ENCODE data around the gene KIF21B.

KIF21B gene

GRCh38 chr1:201028461-201028889, 5.0 kb upstream of the KIF21B start:
- H3K4me1 ChIP-seq (ENCODE audit: insufficient read depth, low read length, severe bottlenecking), result peaks cover 4% of the 10 kb centered on the region
- H4K20me1 ChIP-seq (ENCODE audit: insufficient read depth, low read length), result no peaks in the 10 kb centered on the region
- H3K9me2 ChIP-seq (ENCODE audit: low read depth, low read length), result no peaks in the 10 kb centered on the region
- no peak for TF ChIP-seq CTCF (IDR thresholded peaks at IDR 0.05; ENCODE audit: low read length)
- TF ChIP-seq EZH2 (IDR thresholded peaks at IDR 0.05; ENCODE audit: borderline replicate concordance, low read length), result no peak
- no peak overlapping the region for H3K9ac ChIP-seq (ENCODE audit: low read length)
- no peak overlapping the region for H2AFZ ChIP-seq (ENCODE audit: low read length)
- no peak overlapping the region for H3K27ac ChIP-seq (ENCODE audit: low read depth, low read length, poor library complexity, severe bottlenecking)
- no peaks in the 10 kb centered on the region for H3K9me3 ChIP-seq (ENCODE audit: low read length)
- H3K27me3 ChIP-seq (ENCODE audit: insufficient read depth, low read length), result 0 out of 2 replicates have a peak, but pooled peaks cover 7% of the 10 kb centered on the region
- no peak overlapping the region for H3K4me2 ChIP-seq (ENCODE audit: low read length)
- no peaks in the 10 kb centered on the region for H3F3A ChIP-seq (ENCODE audit: insufficient read depth, low read length)
- no peaks in the 10 kb centered on the region for H3K79me2 ChIP-seq (ENCODE audit: insufficient read depth, low read length)
- no peak overlapping the region for H3K4me3 ChIP-seq (ENCODE audit: low read depth, low read length, poor library complexity, severe bottlenecking)
- H3K36me3 ChIP-seq (ENCODE audit: insufficient read depth, low read length), result no peaks in the 10 kb centered on the region

- H3K4me3 ChIP-seq (ENCODE audit: low read depth, low read length, poor library complexity, severe bottlenecking), result no peak overlapping the region
- no peak overlapping the region for H2AFZ ChIP-seq (ENCODE audit: low read length)
- no peak overlapping the region for H3K9ac ChIP-seq (ENCODE audit: low read length)
- H3K9me2 ChIP-seq (ENCODE audit: low read depth, low read length), result no peaks in the 10 kb centered on the region
- 0 out of 2 replicates have a peak, but pooled peaks cover 7% of the 10 kb centered on the region for H3K27me3 ChIP-seq (ENCODE audit: insufficient read depth, low read length)
- H3K36me3 ChIP-seq (ENCODE audit: insufficient read depth, low read length), result no peaks in the 10 kb centered on the region
- TF ChIP-seq EZH2 (IDR thresholded peaks at IDR 0.05; ENCODE audit: borderline replicate concordance, low read length), result no peak
- no peak for TF ChIP-seq CTCF (IDR thresholded peaks at IDR 0.05; ENCODE audit: low read length)
- no peaks in the 10 kb centered on the region for H3K79me2 ChIP-seq (ENCODE audit: insufficient read depth, low read length)
- H3K4me1 ChIP-seq (ENCODE audit: insufficient read depth, low read length, severe bottlenecking), result peaks cover 17% of the 10 kb centered on the region
- no peaks in the 10 kb centered on the region for H3F3A ChIP-seq (ENCODE audit: insufficient read depth, low read length)
- no peaks in the 10 kb centered on the region for H4K20me1 ChIP-seq (ENCODE audit: insufficient read depth, low read length)
- no peak overlapping the region for H3K4me2 ChIP-seq (ENCODE audit: low read length)
- H3K27ac ChIP-seq (ENCODE audit: low read depth, low read length, poor library complexity, severe bottlenecking), result no peak overlapping the region
- H3K9me3 ChIP-seq (ENCODE audit: low read length), result no peaks in the 10 kb centered on the region
These were observed 3.3 kb upstream of the KIF21B start for GRCh38 chr1:201026836-201027235.

- no peaks in the 10 kb centered on the region for H3K79me2 ChIP-seq (ENCODE audit: insufficient read depth, low read length)
- no peak overlapping the region for H3K4me2 ChIP-seq (ENCODE audit: low read length)
- no peaks in the 10 kb centered on the region for H3F3A ChIP-seq (ENCODE audit: insufficient read depth, low read length)
- no peak overlapping the region for H2AFZ ChIP-seq (ENCODE audit: low read length)
- no peak overlapping the region for H3K4me3 ChIP-seq (ENCODE audit: low read depth, low read length, poor library complexity, severe bottlenecking)
- no peak overlapping the region for H3K9ac ChIP-seq (ENCODE audit: low read length)
- TF ChIP-seq CTCF (IDR thresholded peaks at IDR 0.05; ENCODE audit: low read length) (no peak), EZH2 (IDR thresholded peaks at IDR 0.05; ENCODE audit: borderline replicate concordance, low read length) (no peak)
- H3K27me3 ChIP-seq (ENCODE audit: insufficient read depth, low read length), result 0 out of 2 replicates have a peak, but pooled peaks cover 7% of the 10 kb centered on the region
- H3K4me1 ChIP-seq (ENCODE audit: insufficient read depth, low read length, severe bottlenecking), result peaks cover 23% of the 10 kb centered on the region
- no peaks in the 10 kb centered on the region for H3K9me3 ChIP-seq (ENCODE audit: low read length)
- no peaks in the 10 kb centered on the region for H3K36me3 ChIP-seq (ENCODE audit: insufficient read depth, low read length)
- H4K20me1 ChIP-seq (ENCODE audit: insufficient read depth, low read length), result no peaks in the 10 kb centered on the region
- H3K9me2 ChIP-seq (ENCODE audit: low read depth, low read length), result no peaks in the 10 kb centered on the region
- no peak overlapping the region for H3K27ac ChIP-seq (ENCODE audit: low read depth, low read length, poor library complexity, severe bottlenecking)
These were observed 2.7 kb upstream of the KIF21B start for GRCh38 chr1:201026234-201026633.

Data from OCI-LY1 (cell line).